Skeletal muscle tissue (tissue), 4 donors: Measurements from ENCODE around the gene PPIF. TPM values are rescaled to one million over a fixed set of nuclear protein-coding genes. Genes with fewer than 3 reads are reported as not detected.

Experiments
- H3K27ac ChIP-seq: one replicate; pipeline ENCODE4 v1.7.0; 2013; ENCODE audit warnings: mild to moderate bottlenecking, low read depth, low read length, inconsistent platforms
- H3K27me3 ChIP-seq, 3 donors: one replicate each; pipeline ENCODE4 v1.7.0; 2013; ENCODE audit warnings: low read length in 3 of 3; ENCODE audit not compliant: control insufficient read depth in 3 of 3, insufficient read depth in 3 of 3
- H3K36me3 ChIP-seq, 3 donors: one replicate each; pipeline ENCODE4 v1.7.0; 2013; ENCODE audit warnings: low read length in 3 of 3; ENCODE audit not compliant: control insufficient read depth in 3 of 3, insufficient read depth in 3 of 3
- H3K4me1 ChIP-seq, 3 donors: one replicate each; pipeline ENCODE4 v1.7.0; 2013; ENCODE audit warnings: low read length in 3 of 3, mild to moderate bottlenecking in 3 of 3; ENCODE audit not compliant: control insufficient read depth in 3 of 3, insufficient read depth in 3 of 3
- H3K4me3 ChIP-seq, 3 donors: one replicate each; pipeline ENCODE4 v1.7.0; 2013; ENCODE audit warnings: low read length in 3 of 3
- H3K9ac ChIP-seq, 3 donors: one replicate each; pipeline ENCODE4 v1.7.0; 2013; ENCODE audit warnings: low read length in 3 of 3, mild to moderate bottlenecking in 3 of 3, moderate library complexity in 2 of 3, low read depth in 1 of 3
- H3K9me3 ChIP-seq, 3 donors: one replicate each; pipeline ENCODE4 v1.7.0; 2013; ENCODE audit warnings: low read length in 3 of 3; ENCODE audit not compliant: control insufficient read depth in 3 of 3
- total RNA-seq: library from RNA; depleted of rRNA; stranded (reverse); fragments of >200 nt; gene quantifications from one replicate; pipeline ENCODE4 v1.2.3, GENCODE V29; 2014
- donor health status: Osteomylitis.

The PPIF gene
- total RNA-seq, 1 donor from 2014 or later, result 9.9 TPM

DNA sequence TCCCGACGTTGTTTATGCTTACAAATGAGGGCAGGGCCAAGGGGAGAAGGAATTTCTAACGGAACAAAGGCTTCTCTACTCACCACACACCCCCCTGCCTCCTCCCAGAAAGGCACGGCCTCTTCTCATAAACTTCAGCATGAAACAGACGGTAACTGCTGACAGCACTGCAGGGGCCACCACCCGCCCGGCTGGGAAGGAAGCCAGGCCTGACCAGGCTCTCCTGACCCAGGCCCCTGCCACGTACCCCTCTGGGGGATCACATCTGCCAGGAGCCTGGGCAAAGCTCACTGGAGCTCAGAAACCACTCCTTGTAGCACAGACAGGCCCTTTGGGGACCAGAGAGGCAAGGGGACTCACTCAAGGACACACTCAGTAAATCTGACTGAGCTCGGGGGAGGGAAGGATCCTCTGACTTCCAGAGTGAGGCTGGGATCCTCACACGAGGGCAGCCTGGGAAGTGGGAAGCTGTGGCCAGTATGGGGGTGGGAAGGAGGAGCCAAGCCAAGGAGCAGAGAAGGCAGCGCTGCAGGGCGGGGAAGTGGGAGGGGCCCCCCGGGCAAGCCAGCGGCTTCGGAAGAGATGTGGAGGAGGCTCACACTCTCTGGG, 52.1 kb downstream of the PPIF start:
- Histone ChIP-seq H3K27me3 (no peaks in the 10 kb centered on the region), H3K9me3 (no peaks in the 10 kb centered on the region), H3K36me3 (peaks cover 0 to 4% (median 1%) of the 10 kb centered on the region in 3 donors), H3K27ac (peak overlapping the region; percentile 95), H3K4me3 (peak overlapping the region in 2 of 3 donors; percentile 41 to 49), H3K4me1 (peaks cover 7 to 69% (median 62%) of the 10 kb centered on the region in 3 donors), H3K9ac (peak overlapping the region; percentile 36 to 76 (median 68))

DNA sequence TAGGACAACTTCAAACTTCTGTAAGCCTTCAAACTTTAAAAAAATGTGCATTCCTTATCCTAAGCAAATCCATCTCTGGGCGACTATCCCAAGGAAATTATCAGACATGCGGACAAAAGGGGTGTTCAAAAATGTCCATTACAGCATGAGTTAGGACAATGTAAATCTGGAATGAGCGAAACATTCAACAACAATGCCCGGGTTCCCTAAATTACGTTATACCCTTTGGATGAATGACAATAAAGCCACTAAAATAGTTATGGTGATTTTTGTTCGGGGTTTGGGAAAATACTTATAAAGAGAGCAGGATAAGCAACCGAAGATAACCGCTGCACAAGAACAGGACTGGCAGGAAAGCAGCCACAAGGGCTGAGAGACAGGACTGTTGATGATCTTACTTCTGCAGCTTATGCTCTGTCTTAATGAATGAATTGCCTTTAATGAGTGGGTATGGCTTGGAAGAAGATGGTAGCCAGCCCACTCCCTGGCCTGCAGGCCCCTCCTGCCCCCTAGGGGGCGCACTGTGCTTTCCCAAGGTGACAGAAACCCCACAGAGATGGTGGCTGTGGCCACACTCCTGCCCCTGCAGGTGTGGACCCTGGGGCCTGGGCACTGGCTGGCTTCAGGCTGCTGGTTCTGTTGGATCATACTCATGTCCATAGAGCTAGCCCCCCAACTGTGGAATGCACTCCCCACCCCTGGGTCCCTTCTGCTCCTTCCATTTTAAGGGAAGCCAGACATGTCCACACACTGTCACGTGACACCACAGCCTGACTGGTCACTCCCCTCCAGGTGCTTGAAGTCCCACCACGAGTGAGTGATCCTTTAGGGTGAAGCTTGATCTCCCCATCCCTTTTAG, 53.1 kb downstream of the PPIF start:
- Histone ChIP-seq H3K27ac (peak overlapping the region; percentile 95), H3K9ac (peak overlapping the region in 1 of 3 donors; percentile 43), H3K27me3 (no peaks in the 10 kb centered on the region), H3K9me3 (no peaks in the 10 kb centered on the region), H3K36me3 (peaks cover 0 to 2% (median 0%) of the 10 kb centered on the region in 3 donors), H3K4me3 (peak overlapping the region in 2 of 3 donors; percentile 22 to 41), H3K4me1 (peaks cover 0 to 62% (median 59%) of the 10 kb centered on the region in 3 donors)

DNA sequence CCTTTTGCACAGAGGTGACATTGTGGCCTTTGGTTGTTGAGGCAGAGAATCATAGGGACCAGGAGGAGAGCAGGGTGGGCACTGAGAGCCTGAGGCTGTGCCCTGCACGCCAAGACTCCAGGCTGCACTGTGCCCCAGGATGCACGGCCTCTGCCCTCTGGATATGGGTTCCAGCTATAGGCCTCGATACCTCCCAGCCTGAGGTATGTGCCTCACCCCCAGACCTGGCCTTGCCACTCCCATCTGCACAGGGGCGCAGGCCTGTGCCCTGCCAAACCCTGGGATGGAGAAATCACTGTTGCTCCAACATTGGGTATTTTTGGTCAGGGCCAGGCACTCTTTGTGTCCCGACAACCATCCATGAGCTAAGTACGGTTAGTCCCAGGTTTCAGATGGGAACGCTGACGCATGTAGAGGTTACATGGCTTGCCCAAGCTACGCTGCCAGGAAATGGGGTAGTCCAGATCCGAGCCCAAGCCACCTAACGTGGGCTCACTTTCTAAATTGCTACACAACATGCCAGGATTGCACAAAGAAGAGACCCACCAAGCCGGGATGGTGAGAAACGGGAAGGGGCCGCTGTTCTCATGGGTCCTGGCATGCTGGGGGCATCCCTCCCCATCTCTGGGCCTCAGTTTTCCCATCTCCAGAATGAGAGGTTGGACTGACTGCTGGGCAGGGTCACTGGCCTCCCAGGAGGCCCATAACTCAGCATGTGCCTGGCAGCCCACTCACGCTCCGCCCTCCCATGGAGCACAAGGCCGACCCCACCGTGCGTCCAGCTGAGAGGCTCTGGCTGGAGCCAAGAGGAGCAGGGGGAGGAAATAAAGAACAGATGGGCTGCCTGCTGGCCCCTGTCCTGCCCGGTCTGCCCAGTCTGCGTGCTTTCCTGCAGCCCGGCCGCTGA, 54.0 kb downstream of the PPIF start:
- H3K36me3 ChIP-seq, result peaks cover 0 to 2% (median 0%) of the 10 kb centered on the region in 3 donors
- H3K4me3 ChIP-seq, result peak overlapping the region in 2 of 3 donors; percentile 22 to 27
- peaks cover 0 to 58% (median 57%) of the 10 kb centered on the region in 3 donors for H3K4me1 ChIP-seq
- peak overlapping the region; percentile 79 for H3K27ac ChIP-seq
- H3K9ac ChIP-seq, result peak overlapping the region in 2 of 3 donors; percentile 36 to 43
- H3K27me3 ChIP-seq, result no peaks in the 10 kb centered on the region
- no peaks in the 10 kb centered on the region for H3K9me3 ChIP-seq

DNA sequence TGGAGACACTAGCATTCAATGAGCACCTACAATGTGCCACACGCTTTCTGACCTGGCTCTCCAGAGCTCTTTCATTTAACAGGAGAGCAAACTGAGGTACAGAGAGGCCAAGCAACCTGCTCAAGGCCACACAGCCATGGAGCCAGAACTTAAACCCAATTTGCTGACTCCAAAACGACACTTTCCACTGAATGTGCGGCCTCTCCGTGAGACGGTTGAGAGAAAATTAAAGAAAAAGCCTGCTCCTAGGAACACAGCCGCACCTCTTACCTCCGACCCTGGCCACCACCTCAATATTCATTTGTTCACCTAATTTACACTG, 55.3 kb downstream of the PPIF start:
- Histone ChIP-seq H3K4me1 (peaks cover 0 to 46% (median 44%) of the 10 kb centered on the region in 3 donors), H3K27ac (peak overlapping the region; percentile 79), H3K9ac (peak overlapping the region in 2 of 3 donors; percentile 50 to 51), H3K36me3 (peaks cover 0 to 2% (median 0%) of the 10 kb centered on the region in 3 donors), H3K27me3 (no peaks in the 10 kb centered on the region), H3K4me3 (no peak overlapping the region), H3K9me3 (no peaks in the 10 kb centered on the region)

DNA sequence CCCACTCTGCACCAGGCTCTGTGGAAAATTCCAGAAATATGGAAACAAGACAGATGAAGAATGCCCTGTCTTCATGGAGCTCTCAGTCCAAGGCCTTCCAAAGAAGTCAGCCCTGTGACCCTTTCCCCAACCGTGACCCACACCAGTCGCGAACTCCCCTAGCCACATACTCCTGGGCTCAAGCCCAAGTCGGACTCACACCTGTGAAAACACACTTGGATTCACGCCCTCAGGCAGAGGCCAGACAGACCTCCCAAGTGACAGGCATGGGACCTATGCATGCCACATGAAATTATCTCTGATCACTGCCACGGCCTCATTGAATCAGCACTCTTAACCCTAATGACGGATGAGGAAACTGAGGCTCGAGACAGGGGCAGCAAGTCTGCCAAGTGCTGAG, 55.7 kb downstream of the PPIF start:
- Histone ChIP-seq H3K36me3 (peaks cover 0 to 2% (median 0%) of the 10 kb centered on the region in 3 donors), H3K4me3 (peak overlapping the region in 2 of 3 donors; percentile 13 to 14), H3K9me3 (no peaks in the 10 kb centered on the region), H3K27ac (peak overlapping the region; percentile 79), H3K4me1 (peaks cover 0 to 42% (median 40%) of the 10 kb centered on the region in 3 donors), H3K27me3 (no peaks in the 10 kb centered on the region), H3K9ac (peak overlapping the region; percentile 7 to 50 (median 17))

DNA sequence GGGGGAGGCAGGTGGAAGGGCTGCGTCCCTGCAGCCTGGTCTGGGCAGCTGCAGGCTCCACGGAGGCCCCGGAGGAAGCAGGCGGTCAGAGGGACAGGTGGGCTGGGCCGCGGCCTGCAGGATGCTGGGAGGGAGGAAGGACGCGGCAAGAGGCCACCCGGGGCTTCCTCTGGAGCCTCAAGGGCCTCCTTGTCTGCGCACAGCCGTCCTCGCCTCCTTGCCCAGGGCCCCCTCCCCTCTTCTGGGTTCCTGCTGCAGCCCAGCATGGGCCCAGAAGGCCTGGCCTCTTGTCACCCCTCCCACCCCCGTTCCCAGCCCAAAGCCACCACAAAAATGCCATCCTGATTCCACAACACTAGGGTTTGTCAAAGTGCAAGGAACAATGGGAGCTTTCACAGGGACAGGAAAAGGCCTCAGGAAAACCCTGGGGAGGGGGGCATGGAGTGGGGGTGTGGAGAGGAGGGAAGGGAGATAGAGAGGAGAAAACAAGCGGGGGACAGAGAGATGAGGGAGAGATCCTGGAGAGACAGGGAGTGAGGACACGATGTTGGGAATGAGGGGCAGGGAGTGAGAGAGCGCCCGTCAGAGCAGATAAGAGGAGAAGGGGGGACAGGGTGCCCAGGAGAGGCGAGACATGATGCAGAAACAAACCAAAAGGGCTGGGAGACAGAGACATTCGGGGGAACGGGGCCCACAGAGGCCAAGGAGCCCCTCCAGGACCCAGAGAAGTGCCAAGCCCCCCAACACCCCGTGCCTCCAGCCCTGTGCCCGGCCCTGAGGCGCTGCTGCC, 56.4 kb downstream of the PPIF start:
- peak overlapping the region; percentile 79 for H3K27ac ChIP-seq
- H3K36me3 ChIP-seq, result peaks cover 0 to 2% (median 0%) of the 10 kb centered on the region in 3 donors
- H3K4me1 ChIP-seq, result peaks cover 0 to 35% (median 34%) of the 10 kb centered on the region in 3 donors
- no peaks in the 10 kb centered on the region for H3K27me3 ChIP-seq
- peak overlapping the region; percentile 7 to 60 (median 17) for H3K9ac ChIP-seq
- H3K4me3 ChIP-seq, result peak overlapping the region in 2 of 3 donors; percentile 13 to 28
- no peaks in the 10 kb centered on the region for H3K9me3 ChIP-seq

DNA sequence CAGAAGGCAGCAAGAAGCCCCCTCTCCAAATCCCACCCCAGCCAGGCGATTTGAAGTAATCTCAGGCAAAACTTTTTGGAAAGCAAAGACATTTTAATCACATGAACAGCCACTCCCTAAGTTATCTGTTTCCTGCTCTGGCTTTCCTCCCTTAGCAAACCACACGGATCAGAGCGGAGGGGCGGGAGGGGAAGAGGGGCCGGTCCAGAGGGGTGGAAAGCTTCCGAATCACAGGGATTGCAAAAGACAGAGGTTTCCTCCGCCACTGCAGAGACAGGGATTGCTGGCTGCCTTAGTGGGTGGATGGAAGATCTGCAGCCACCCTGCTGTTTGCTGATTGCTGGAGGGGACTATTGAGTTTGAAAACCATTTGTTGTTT, 57.0 kb downstream of the PPIF start:
- no peaks in the 10 kb centered on the region for H3K27me3 ChIP-seq
- peak overlapping the region in 2 of 3 donors; percentile 27 to 33 for H3K4me3 ChIP-seq
- H3K9ac ChIP-seq, result peak overlapping the region in 1 of 3 donors; percentile 60
- H3K4me1 ChIP-seq, result peaks cover 0 to 29% (median 28%) of the 10 kb centered on the region in 3 donors
- peaks cover 0 to 2% (median 0%) of the 10 kb centered on the region in 3 donors for H3K36me3 ChIP-seq
- no peaks in the 10 kb centered on the region for H3K9me3 ChIP-seq
- H3K27ac ChIP-seq, result peak overlapping the region; percentile 79

DNA sequence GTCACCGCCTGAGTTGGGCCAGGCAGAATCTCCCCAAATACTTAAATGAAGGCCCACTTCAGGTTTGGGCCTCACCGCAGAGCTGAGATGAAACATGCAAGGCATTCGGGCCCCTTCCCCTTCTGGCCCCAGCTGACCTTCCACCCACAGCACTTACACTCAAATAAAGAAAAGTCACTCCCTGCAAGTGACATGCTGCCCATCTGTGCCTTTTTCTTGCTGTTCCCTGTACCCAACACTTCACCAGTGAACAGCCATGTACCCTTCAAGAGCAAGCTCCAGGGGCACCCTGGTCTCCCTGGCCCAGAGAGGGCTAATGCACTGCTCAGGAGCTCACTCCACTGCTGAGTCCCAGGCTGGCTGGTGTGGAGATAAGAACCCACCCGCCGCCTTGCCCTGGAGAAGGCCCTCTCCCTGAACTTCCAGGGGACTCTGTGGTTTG, 57.4 kb downstream of the PPIF start:
- peak overlapping the region in 2 of 3 donors; percentile 27 to 33 for H3K4me3 ChIP-seq
- H3K9me3 ChIP-seq, result no peaks in the 10 kb centered on the region
- H3K9ac ChIP-seq, result peak overlapping the region in 1 of 3 donors; percentile 26
- peak overlapping the region; percentile 79 for H3K27ac ChIP-seq
- H3K27me3 ChIP-seq, result no peaks in the 10 kb centered on the region
- peaks cover 0 to 24% (median 24%) of the 10 kb centered on the region in 3 donors for H3K4me1 ChIP-seq
- peaks cover 0 to 2% (median 0%) of the 10 kb centered on the region in 3 donors for H3K36me3 ChIP-seq
